GM19035 (cell line): ENCODE results near the gene RNF141.

ENCODE experiments used
- ATAC-seq: cut with Tn5 transposase; IDR thresholded peaks from one replicate; pipeline ENCODE4 v1.9.1; 2021; ENCODE audit not compliant: unreplicated experiment

Gene RNF141

GRCh38 chr11:10524471-10524870 lies 16.5 kb downstream of the RNF141 start:
- no peak for ATAC-seq

- no peak for ATAC-seq
Measured at GRCh38 chr11:10522921-10523320, 18.1 kb downstream of the RNF141 start.

- no peak for ATAC-seq
Measured at GRCh38 chr11:10522276-10522675, 18.7 kb downstream of the RNF141 start.

GRCh38 chr11:10520562-10520961 lies 20.4 kb downstream of the RNF141 start:
- ATAC-seq, result no peak

GRCh38 chr11:10519630-10520029 lies 21.4 kb downstream of the RNF141 start:
- ATAC-seq, result no peak

GRCh38 chr11:10518891-10519290 lies 22.1 kb downstream of the RNF141 start:
- ATAC-seq, result no peak

GRCh38 chr11:10518123-10518522 lies 22.9 kb downstream of the RNF141 start:
- no peak for ATAC-seq

- no peak for ATAC-seq
Measured at GRCh38 chr11:10515418-10515817, 25.6 kb downstream of the RNF141 start.

- ATAC-seq, result no peak
Measured at GRCh38 chr11:10514709-10515108, 26.3 kb downstream of the RNF141 start.

- ATAC-seq, result no peak
Measured at GRCh38 chr11:10514202-10514601, 26.8 kb downstream of the RNF141 start.

- no peak for ATAC-seq
Measured at GRCh38 chr11:10511181-10511621, 29.8 kb downstream of the RNF141 start.

- ATAC-seq, result no peak
Measured at GRCh38 chr11:10506008-10506370, 35.0 kb downstream of the RNF141 start.

GRCh38 chr11:10505278-10506007 lies 35.5 kb downstream of the RNF141 start:
- no peak for ATAC-seq

- no peak for ATAC-seq
Measured at GRCh38 chr11:10504490-10504889, 36.5 kb downstream of the RNF141 start.

GRCh38 chr11:10503777-10504480 lies 37.1 kb downstream of the RNF141 start:
- ATAC-seq, result no peak

GRCh38 chr11:10503221-10503620 lies 37.8 kb downstream of the RNF141 start:
- ATAC-seq, result no peak

- ATAC-seq, result no peak
Measured at GRCh38 chr11:10502770-10503169, 38.2 kb downstream of the RNF141 start.

- no peak for ATAC-seq
Measured at GRCh38 chr11:10502065-10502680, 38.8 kb downstream of the RNF141 start.

GRCh38 chr11:10500757-10501684 lies 40.0 kb downstream of the RNF141 start:
- ATAC-seq, result no peak

- no peak for ATAC-seq
Measured at GRCh38 chr11:10499874-10500601, 40.9 kb downstream of the RNF141 start.
